IMR-90 (cell line): ENCODE data around the gene RNF130.

Experiments
- BHLHE40 ChIP-seq: fragments of 150-350 bp; IDR thresholded peaks from 2 replicates; pipeline ENCODE4 v1.6.1; 2016; ENCODE audit warnings: mild to moderate bottlenecking, low read depth, low read length
- CEBPB ChIP-seq: IDR thresholded peaks from 2 replicates; pipeline ENCODE4 v1.6.1; 2012; ENCODE audit warnings: low read depth, low read length, improper control_type of control experiment
- CHD1 ChIP-seq: IDR thresholded peaks from 2 replicates; pipeline ENCODE4 v1.6.1; 2012; ENCODE audit warnings: low read depth, low read length, improper control_type of control experiment
- MAZ ChIP-seq: IDR thresholded peaks from 2 replicates; pipeline ENCODE4 v1.6.1; 2012; ENCODE audit warnings: low read depth, mild to moderate bottlenecking, low read length, improper control_type of control experiment, moderate library complexity, borderline replicate concordance
- NFE2L2 ChIP-seq: fragments of 150-350 bp; IDR thresholded peaks from 2 replicates; pipeline ENCODE4 v1.6.1; 2016; ENCODE audit warnings: low read depth, mild to moderate bottlenecking, low read length
- POLR2A ChIP-seq: IDR thresholded peaks from 2 replicates; pipeline ENCODE4 v1.6.1; 2012; ENCODE audit warnings: mild to moderate bottlenecking, low read depth, low read length
- RAD21 ChIP-seq: IDR thresholded peaks from 2 replicates; pipeline ENCODE4 v1.6.1; 2012; ENCODE audit warnings: low read length, improper control_type of control experiment
- RCOR1 ChIP-seq: IDR thresholded peaks from 2 replicates; pipeline ENCODE4 v1.6.1; 2012; ENCODE audit warnings: mild to moderate bottlenecking, low read length, improper control_type of control experiment; ENCODE audit not compliant: insufficient replicate concordance
- RFX5 ChIP-seq: IDR thresholded peaks from 2 replicates; pipeline ENCODE4 v1.8.0; 2012; ENCODE audit warnings: low read depth, mild to moderate bottlenecking, low read length, moderate library complexity
- USF2 ChIP-seq: fragments of 150-350 bp; IDR thresholded peaks from 2 replicates; pipeline ENCODE4 v1.6.1; 2017; ENCODE audit warnings: mild to moderate bottlenecking, antibody characterized with exemption, low read length, low read depth
- TF ChIP-seq, protein P1 (sequence below): conservative IDR thresholded peaks from 2 replicates; pipeline ENCODE4 v1.5.1; 2012; ENCODE audit warnings: mild to moderate bottlenecking, low read depth, low read length, improper control_type of control experiment
- TF ChIP-seq, protein P2 (sequence below): fragments of 150-350 bp; IDR thresholded peaks from 2 replicates; pipeline ENCODE4 v1.6.1; 2016; ENCODE audit warnings: low read depth, mild to moderate bottlenecking, low read length, moderate library complexity, borderline replicate concordance

- TF ChIP-seq, protein P1, sequence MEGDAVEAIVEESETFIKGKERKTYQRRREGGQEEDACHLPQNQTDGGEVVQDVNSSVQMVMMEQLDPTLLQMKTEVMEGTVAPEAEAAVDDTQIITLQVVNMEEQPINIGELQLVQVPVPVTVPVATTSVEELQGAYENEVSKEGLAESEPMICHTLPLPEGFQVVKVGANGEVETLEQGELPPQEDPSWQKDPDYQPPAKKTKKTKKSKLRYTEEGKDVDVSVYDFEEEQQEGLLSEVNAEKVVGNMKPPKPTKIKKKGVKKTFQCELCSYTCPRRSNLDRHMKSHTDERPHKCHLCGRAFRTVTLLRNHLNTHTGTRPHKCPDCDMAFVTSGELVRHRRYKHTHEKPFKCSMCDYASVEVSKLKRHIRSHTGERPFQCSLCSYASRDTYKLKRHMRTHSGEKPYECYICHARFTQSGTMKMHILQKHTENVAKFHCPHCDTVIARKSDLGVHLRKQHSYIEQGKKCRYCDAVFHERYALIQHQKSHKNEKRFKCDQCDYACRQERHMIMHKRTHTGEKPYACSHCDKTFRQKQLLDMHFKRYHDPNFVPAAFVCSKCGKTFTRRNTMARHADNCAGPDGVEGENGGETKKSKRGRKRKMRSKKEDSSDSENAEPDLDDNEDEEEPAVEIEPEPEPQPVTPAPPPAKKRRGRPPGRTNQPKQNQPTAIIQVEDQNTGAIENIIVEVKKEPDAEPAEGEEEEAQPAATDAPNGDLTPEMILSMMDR: no peak
- no peak for TF ChIP-seq POLR2A
- TF ChIP-seq RFX5: no peak
- TF ChIP-seq CEBPB: no peak
- TF ChIP-seq USF2: no peak
- no peak for TF ChIP-seq BHLHE40
- no peak for TF ChIP-seq RAD21
- no peak for TF ChIP-seq NFE2L2
- TF ChIP-seq, protein P2, sequence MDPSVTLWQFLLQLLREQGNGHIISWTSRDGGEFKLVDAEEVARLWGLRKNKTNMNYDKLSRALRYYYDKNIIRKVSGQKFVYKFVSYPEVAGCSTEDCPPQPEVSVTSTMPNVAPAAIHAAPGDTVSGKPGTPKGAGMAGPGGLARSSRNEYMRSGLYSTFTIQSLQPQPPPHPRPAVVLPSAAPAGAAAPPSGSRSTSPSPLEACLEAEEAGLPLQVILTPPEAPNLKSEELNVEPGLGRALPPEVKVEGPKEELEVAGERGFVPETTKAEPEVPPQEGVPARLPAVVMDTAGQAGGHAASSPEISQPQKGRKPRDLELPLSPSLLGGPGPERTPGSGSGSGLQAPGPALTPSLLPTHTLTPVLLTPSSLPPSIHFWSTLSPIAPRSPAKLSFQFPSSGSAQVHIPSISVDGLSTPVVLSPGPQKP: no peak
- TF ChIP-seq MAZ: no peak
- no peak for TF ChIP-seq CHD1
- TF ChIP-seq RCOR1: no peak
Observed at GRCh38 chr5:180107005-180107404, 35.4 kb upstream of the RNF130 start.
